HG03558 (cell line): Measurements from ENCODE around the gene TOPAZ1.

ENCODE experiments used
- ATAC-seq: cut with Tn5 transposase; IDR thresholded peaks from one replicate; pipeline ENCODE4 v1.9.1; 2021; ENCODE audit warnings: moderate number of reproducible peaks; ENCODE audit not compliant: unreplicated experiment; ENCODE audit errors: extremely low read depth

Gene TOPAZ1

GRCh38 chr3:44240061-44240460, 1.6 kb upstream of the TOPAZ1 start:
- ATAC-seq, result no peak

- ATAC-seq, result no peak
Observed at GRCh38 chr3:44242721-44243120, 1.0 kb downstream of the TOPAZ1 start.

- ATAC-seq, result no peak
Observed at GRCh38 chr3:44248152-44248551, 6.5 kb downstream of the TOPAZ1 start.

- no peak for ATAC-seq
Observed at GRCh38 chr3:44252332-44252959, 10.8 kb downstream of the TOPAZ1 start.

GRCh38 chr3:44259404-44259803, 17.7 kb downstream of the TOPAZ1 start:
- ATAC-seq, result no peak

GRCh38 chr3:44264146-44264545, 22.5 kb downstream of the TOPAZ1 start:
- no peak for ATAC-seq

GRCh38 chr3:44265815-44266214, 24.1 kb downstream of the TOPAZ1 start:
- ATAC-seq, result no peak

- no peak for ATAC-seq
Observed at GRCh38 chr3:44272191-44272590, 30.5 kb downstream of the TOPAZ1 start.

- no peak for ATAC-seq
Observed at GRCh38 chr3:44277925-44278324, 36.2 kb downstream of the TOPAZ1 start.

- ATAC-seq, result no peak
Observed at GRCh38 chr3:44280077-44280476, 38.4 kb downstream of the TOPAZ1 start.

- ATAC-seq, result no peak
Observed at GRCh38 chr3:44280631-44281030, 38.9 kb downstream of the TOPAZ1 start.

GRCh38 chr3:44284949-44285348, 43.3 kb downstream of the TOPAZ1 start:
- no peak for ATAC-seq

GRCh38 chr3:44289882-44290462, 48.3 kb downstream of the TOPAZ1 start:
- ATAC-seq, result no peak

GRCh38 chr3:44292276-44292675, 50.6 kb downstream of the TOPAZ1 start:
- ATAC-seq, result no peak

GRCh38 chr3:44292947-44293346, 51.3 kb downstream of the TOPAZ1 start:
- ATAC-seq, result no peak

- ATAC-seq, result no peak
Observed at GRCh38 chr3:44297255-44297654, 55.6 kb downstream of the TOPAZ1 start.

GRCh38 chr3:44301746-44302145, 60.1 kb downstream of the TOPAZ1 start:
- no peak for ATAC-seq

- no peak for ATAC-seq
Observed at GRCh38 chr3:44309500-44309899, 67.8 kb downstream of the TOPAZ1 start.

GRCh38 chr3:44318891-44319311, 77.2 kb downstream of the TOPAZ1 start:
- no peak for ATAC-seq

GRCh38 chr3:44321335-44321734, 79.6 kb downstream of the TOPAZ1 start:
- ATAC-seq, result no peak

GRCh38 chr3:44323341-44323955, 81.8 kb downstream of the TOPAZ1 start:
- no peak for ATAC-seq

GRCh38 chr3:44324584-44324983, 82.9 kb downstream of the TOPAZ1 start:
- ATAC-seq, result no peak
